GM21528 (cell line): ENCODE results near the gene HSPG2.
"Not testable (repeated sequence)": the region's sequence is repeated elsewhere in the genome, so short reads cannot be mapped to it uniquely, and the experiment has no call there.

ENCODE experiments used
- ATAC-seq: cut with Tn5 transposase; IDR thresholded peaks from one replicate; pipeline ENCODE4 v1.9.1; 2021; ENCODE audit warnings: mild to moderate bottlenecking, moderate library complexity; ENCODE audit not compliant: unreplicated experiment, low FRiP score

Gene HSPG2

GRCh38 chr1:21935393-21935804 is 1.7 kb downstream of the HSPG2 start:
- no peak for ATAC-seq

GRCh38 chr1:21933397-21934248 is 3.5 kb downstream of the HSPG2 start:
- no peak for ATAC-seq

GRCh38 chr1:21932127-21932526 is 5.0 kb downstream of the HSPG2 start:
- no peak for ATAC-seq

DNA sequence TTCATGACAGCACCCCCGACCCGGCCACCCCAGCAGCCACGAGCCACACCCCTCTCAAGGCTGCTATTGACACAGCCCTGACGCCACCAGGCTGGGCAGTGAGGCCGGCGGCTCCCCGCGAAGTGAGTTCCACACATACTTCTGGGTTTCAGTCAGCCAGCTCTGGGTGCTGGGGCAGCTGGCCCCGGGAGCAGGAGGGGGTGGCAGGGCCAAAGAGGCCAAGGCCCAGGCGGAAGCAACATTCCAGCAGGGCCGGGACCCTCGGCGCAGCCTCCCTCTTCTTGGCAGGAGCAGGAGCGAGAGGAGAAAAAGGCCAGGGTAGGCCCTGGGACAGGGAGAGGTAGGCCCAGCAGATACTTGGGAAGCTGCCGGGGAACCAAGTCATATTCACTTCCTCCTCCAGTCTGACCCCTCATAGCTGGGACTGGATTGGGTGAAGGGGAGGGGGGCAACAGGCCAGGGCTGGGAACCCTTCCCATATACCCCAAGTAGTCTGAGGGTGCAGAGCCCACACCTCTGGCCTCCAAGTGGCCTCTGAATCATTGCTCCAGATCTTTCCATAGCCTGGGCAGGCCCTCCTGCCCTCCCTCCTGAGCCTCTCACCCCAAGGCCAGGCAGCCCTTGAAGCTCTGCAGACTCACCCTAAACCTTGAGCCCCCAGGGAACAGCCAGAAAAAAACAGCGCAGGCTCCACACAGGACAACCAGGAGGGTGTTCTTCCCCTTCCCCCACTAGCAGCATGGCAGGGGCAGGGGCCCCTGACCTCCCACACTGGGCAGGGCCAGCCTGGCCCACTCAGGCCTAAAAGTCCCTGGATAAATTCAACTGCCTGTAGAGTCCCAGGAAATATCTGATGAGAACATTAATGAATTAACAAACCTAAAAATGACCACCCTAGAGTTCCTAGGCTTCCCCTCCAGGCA is 5.7 kb downstream of the HSPG2 start:
- no peak for ATAC-seq

DNA sequence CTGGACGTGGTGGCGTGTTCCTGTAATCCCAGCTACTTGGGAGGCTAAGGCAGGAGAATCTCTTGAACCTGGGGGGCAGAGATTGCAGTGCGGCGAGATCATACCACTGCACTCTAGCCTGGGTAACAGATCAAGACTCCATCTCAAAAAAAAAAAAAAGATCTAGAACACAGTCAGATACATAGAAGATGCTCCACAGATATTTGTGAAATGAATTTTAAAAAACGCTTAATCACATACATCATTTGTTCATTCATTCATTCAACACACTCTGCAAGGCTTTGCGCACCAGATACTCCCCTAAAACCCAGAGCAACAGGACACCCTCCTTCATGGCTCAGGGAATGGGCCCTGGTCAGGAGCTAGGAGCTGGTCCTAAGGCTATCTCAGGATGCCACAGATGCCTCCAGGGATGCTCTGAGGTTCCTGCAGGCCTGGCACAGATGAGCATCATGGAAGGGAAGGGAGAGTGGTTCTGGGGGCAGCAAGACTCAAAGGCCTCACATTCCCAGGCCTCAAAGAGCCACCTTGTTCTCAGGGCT is 6.4 kb downstream of the HSPG2 start:
- no peak for ATAC-seq

DNA sequence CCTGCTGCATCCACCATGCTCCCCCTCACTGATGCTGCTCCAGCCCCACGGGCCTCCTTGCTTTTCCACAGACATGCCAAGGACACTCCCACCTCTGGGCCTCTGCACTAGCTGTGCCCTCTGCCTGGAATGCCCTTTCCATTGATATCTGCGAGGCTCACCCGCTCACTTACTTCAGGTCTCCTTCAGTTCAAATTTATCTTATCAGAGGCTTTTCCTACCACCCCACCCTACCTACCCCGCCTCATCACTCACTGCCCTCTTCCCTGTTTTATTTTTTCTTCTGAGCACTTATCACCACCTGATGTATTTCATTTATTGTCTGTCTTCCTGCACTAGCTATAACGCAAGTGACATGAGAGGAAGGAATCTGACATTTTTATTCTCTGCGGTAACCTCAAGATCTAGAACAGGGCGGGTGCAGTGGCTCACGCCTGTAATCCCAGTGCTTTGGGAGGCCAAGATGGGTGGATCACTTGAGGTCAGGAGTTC is 7.0 kb downstream of the HSPG2 start:
- ATAC-seq: no peak

- no peak for ATAC-seq
Observed at GRCh38 chr1:21927533-21928237, 9.4 kb downstream of the HSPG2 start.

DNA sequence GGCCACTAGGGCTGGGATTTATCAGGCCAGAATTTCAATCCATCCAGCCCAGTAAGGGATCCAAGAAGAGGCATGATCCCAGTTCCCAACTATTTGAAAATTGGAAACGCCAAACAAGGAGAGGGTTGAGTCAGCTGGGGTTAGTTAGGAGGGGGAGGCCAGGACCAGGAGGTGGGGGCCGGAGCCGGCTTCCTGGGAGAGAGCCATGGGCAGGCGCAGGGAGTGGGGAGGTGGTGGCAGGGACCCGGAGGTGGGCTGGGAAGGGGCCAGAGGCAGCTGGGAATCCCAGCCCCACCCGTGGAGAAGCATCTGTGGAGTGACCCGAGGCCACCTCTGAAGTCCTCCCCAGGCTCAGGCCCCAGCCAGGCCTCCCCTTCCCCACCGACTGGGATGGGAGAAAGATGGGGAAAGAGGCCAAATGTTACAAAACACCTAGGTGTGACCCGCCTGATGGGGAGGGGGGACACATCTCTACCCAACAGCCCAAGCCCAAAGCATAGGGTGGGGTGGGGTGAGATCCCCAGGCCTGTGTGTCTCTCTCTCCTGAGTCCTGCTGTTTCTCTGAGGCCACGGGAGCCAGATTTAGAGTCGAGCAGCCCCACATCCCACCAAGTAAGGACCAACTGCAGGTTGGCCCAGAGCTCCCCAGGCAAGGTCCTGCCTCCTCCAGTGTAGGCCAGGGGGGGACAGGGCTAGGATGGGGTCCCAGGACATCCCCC is 10.1 kb downstream of the HSPG2 start:
- ATAC-seq: no peak

- ATAC-seq: no peak
Observed at GRCh38 chr1:21926065-21926464, 11.0 kb downstream of the HSPG2 start.

GRCh38 chr1:21925334-21925940 is 11.7 kb downstream of the HSPG2 start:
- ATAC-seq: no peak

DNA sequence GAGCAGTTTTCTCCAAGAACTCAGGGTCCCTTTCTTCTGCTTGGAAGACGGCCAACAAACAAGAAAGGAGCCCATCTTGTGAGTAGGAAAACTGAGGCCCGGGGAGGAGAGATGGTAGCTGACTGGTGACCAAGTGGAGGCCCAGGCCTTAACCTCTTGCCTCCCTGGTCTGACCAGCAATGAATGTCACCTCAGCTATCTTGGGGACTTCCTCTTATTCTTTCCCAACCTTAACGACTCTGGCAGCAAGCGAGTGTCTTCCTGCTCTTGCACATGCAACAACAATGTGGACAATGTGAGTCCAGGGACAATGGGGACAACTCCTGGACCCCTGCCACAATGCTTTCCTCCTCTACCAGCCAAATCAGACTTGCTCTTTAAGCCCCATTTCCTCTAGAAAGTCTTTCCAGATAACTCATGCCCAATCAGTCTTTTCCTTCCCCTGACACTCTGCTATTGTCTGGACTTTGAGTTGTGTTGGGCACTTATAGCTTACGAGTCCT is 12.6 kb downstream of the HSPG2 start:
- no peak for ATAC-seq

DNA sequence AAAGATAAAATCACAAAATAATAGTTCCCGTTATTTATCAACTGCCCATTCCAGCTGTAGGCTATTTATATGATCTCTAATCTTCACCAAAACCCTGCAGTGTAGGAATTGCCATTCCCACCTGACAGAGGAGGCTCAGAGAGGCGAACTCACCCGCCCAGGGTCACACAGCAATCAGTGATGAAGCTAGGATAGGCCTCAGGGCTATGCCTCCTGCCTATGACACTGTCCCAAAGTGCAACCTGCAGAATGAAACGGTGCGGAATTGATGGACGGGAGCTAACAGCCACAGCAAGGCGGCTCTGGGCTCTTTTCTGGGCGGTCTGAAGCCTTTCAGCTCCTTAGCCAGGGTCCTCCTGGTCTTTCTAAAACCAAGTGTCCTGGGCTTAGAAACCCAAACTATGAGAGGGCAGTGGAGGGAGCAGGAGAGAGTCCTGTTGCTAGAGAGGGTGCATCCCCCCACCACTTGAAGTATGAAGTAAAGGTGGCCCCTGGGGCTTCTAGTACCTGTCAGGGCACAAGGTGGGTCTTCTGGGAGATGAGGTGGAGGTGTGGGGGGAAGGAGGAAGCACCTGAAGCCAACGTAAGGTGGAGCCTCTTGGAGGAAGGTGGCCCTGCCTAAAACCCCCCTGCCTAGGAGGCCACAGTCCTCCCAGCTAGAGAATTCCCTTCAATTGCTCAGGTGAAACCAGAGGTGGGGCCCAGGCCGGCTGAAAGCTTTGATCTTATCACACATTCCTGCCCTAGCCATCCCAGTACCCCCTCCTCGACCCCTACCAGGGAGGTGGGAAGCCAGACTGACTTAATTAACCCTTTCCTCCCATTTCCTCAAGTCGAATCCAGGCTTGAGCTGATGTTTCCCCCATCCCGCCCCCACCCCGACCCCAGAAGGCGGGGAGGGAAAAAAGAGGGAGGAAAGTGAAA is 14.8 kb downstream of the HSPG2 start:
- no peak for ATAC-seq

GRCh38 chr1:21921100-21921875 is 15.8 kb downstream of the HSPG2 start:
- ATAC-seq: no peak

DNA sequence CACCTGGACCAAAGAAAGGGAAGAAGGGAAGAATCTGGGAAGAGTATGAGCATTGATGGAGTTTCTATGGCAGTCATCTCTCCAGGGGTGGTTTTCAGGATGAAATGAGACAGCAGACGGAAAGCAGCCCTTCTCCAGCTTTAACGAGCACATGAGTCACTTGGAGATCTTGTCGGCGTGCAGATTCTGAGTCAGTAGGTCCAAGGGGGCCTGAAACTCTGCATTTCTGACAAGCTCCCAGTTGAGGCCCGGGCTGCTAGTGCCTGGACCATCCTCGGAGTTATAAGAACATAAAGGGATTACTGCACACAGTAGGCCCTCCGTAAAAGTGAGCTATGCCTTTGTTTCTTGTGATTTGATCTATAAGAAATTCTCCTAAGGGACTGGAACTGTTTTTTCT is 17.6 kb downstream of the HSPG2 start:
- no peak for ATAC-seq

DNA sequence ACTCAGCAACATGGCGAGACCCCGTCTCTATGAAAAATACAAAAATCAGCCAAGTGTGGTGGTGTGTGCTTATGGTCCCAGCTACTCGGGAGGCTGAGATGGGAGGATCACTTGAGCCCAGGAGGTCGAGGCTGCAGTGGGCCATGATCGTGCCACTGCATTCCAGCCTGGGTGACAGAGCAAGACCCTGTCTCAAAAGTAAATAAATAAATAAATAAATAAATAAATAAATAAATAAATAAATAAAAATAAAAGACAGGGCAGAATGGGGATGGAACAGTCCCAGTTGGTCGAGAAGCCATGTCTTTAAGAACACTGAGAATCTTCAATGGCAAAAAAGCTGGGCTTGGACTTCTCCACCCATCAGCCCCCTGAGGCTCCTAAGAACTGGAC is 19.9 kb downstream of the HSPG2 start:
- not testable (repeated sequence) for ATAC-seq

- ATAC-seq: no peak
Observed at GRCh38 chr1:21916447-21917238, 20.5 kb downstream of the HSPG2 start.
